A673 (cell line): ENCODE data around the gene HMOX1. TPM values are rescaled to one million over a fixed set of nuclear protein-coding genes. Genes with fewer than 3 reads are reported as not detected.

Experiments used
- BruUV-seq: library from RNA; stranded (reverse); fragments of 400-500 nt; replicated peaks from 2 replicates; lab custom pipeline; 2021; lab: Mats Ljungman, UMichigan
- CTCF ChIA-PET: fragments of 300-600 bp; sonication (Branson Sonifier 250); formaldehyde crosslinking; loops from one replicate; lab custom pipeline; 2022; ENCODE audit warnings: antibody characterized with exemption; lab: Charles Lee
- POLR2A ChIA-PET: fragments of 300-600 bp; sonication (Branson Sonifier 250); formaldehyde crosslinking; loops from one replicate; lab custom pipeline; 2022; ENCODE audit warnings: antibody characterized with exemption; ENCODE audit not compliant: low non-redundant PET; lab: Charles Lee
- DNase-seq: peaks from one replicate; pipeline ENCODE4 v3.0.0-alpha.2; 2015; ENCODE audit warnings: low spot score
- H3K27ac ChIP-seq: fragments of 200-600 bp; sonication (generic); 2 replicates; pipeline ENCODE4 v1.5.1; 2016; ENCODE audit warnings: mixed run types, low read depth, mild to moderate bottlenecking, mixed read lengths, antibody characterized with exemption, low read length; ENCODE audit not compliant: poor library complexity, severe bottlenecking
- H3K27me3 ChIP-seq: fragments of 200-600 bp; sonication (generic); replicated peaks from 2 replicates; pipeline ENCODE4 v1.6.1; 2017; ENCODE audit warnings: mixed run types, low read depth, mild to moderate bottlenecking, mixed read lengths, antibody characterized with exemption, low read length; ENCODE audit not compliant: insufficient read depth, poor library complexity
- H3K36me3 ChIP-seq: fragments of 200-600 bp; sonication (generic); 2 replicates; pipeline ENCODE4 v1.6.1; 2016; ENCODE audit warnings: mixed run types, mild to moderate bottlenecking, mixed read lengths, antibody characterized with exemption, low read length; ENCODE audit not compliant: insufficient read depth, poor library complexity, severe bottlenecking
- H3K4me1 ChIP-seq: fragments of 200-600 bp; sonication (generic); 2 replicates; pipeline ENCODE4 v1.6.1; 2017; ENCODE audit warnings: mixed run types, mild to moderate bottlenecking, mixed read lengths, antibody characterized with exemption, low read length; ENCODE audit not compliant: insufficient read depth, poor library complexity, severe bottlenecking
- H3K4me3 ChIP-seq: fragments of 200-600 bp; sonication (generic); 2 replicates; pipeline ENCODE4 v1.5.1; 2016; ENCODE audit warnings: low read depth, mixed run types, mild to moderate bottlenecking, mixed read lengths, low read length; ENCODE audit not compliant: poor library complexity, severe bottlenecking
- H3K9me3 ChIP-seq: fragments of 200-600 bp; sonication (generic); 2 replicates; pipeline ENCODE4 v1.6.1; 2016; ENCODE audit warnings: mixed run types, low read depth, mild to moderate bottlenecking, mixed read lengths, antibody characterized with exemption, low read length; ENCODE audit not compliant: poor library complexity, severe bottlenecking
- CTCF ChIP-seq: fragments of 300-800, 200-600 bp; sonication (generic); conservative IDR thresholded peaks from 2 replicates; pipeline ENCODE4 v1.5.1; 2017; ENCODE audit warnings: low read depth, mild to moderate bottlenecking, antibody characterized with exemption, low read length, moderate library complexity, mixed read lengths
- EZH2 ChIP-seq: fragments of 200-600 bp; sonication (generic); IDR thresholded peaks from 2 replicates; pipeline ENCODE4 v1.6.1; 2017; ENCODE audit warnings: borderline replicate concordance, low read depth, mild to moderate bottlenecking, mixed read lengths, antibody characterized with exemption, low read length; ENCODE audit not compliant: poor library complexity, severe bottlenecking
- intact Hi-C: fragments of 100-400 bp; cut with micrococcal nuclease; formaldehyde crosslinking; loops from one replicate; pipeline ENCODE4 v1.10.0; 2022; ENCODE audit not compliant: unreplicated experiment
- microRNA-seq: library from miRNA; unstranded; fragments of <30 nt; microRNA quantifications from one replicate; pipeline ENCODE4 v1.2.0, GENCODE V29; 2021
- total RNA-seq: library from RNA; stranded (reverse); gene quantifications from 2 replicates; pipeline ENCODE4 v1.2.3, GENCODE V29; 2021

The HMOX1 gene
- total RNA-seq, 1 experiment from 2014 or later = 2.5 TPM

DNA sequence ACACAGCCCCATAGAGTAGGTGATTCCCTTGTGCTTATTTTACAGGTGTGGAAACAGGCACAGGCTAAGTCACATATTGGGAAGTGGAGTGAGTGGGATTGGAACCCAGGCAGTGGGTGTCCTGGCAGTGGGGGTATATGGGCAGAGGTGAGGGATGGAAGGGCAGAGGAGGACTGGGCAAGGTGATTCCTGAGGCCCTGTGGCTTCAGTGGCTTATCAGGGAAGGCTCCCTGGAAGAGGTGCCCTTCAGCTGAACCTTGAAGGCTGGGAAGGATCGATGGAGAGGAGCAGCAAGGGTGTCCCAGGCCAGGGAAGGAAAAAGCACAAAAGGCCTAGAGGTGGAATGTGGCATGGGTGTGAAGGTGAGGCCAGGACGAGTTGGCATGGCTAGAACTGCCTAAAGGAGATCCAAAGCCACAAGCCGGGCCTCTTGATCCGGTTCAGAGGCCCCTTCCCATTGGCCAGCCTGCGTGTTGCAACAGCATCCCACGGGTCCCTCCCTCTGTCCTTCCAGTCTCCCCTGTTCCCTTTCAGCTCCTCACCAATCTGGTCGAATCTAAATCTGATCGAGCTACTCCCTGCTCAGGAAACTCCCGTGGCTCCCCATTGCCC, 60.7 kb downstream of the HMOX1 start:
- Histone ChIP-seq H3K27ac (no peak overlapping the region), H3K27me3 (no peaks in the 10 kb centered on the region), H3K4me3 (no peak overlapping the region), H3K4me1 (no peaks in the 10 kb centered on the region), H3K36me3 (peaks cover 9% of the 10 kb centered on the region), H3K9me3 (no peaks in the 10 kb centered on the region)
- intact Hi-C loops = no loop called here
- BruUV-seq = no TSS peak
- no peak for DNase-seq
- CTCF ChIA-PET = no interaction called here
- POLR2A ChIA-PET = no interaction called here
- TF ChIP-seq CTCF = no peak
- no peak for TF ChIP-seq EZH2

DNA sequence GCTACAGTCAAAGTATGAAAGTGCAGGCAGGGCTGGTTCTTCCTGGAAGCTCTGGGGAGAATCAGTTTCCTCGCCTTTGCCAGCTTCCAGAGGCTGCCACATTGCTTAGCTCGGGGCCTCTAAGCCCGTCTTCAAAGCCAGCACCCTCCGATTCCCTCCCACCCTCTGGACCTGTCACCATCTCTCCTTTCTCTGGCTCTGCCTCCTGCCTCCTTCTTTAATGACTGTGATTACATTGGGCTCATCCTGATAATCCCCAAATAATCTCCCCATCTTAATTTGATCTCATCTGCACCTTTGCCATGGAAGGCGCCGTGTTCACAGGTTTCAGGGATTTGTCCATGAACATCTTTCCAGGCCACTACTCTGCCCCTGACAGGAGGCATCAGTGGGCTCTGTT, 61.6 kb downstream of the HMOX1 start:
- Histone ChIP-seq H3K27me3 (no peaks in the 10 kb centered on the region), H3K9me3 (no peaks in the 10 kb centered on the region), H3K4me1 (no peaks in the 10 kb centered on the region), H3K27ac (no peak overlapping the region), H3K4me3 (no peak overlapping the region), H3K36me3 (peaks cover 5% of the 10 kb centered on the region)
- POLR2A ChIA-PET = no interaction called here
- TF ChIP-seq CTCF (no peak), EZH2 (no peak)
- no peak for DNase-seq
- intact Hi-C loops = no loop called here
- BruUV-seq = no TSS peak
- CTCF ChIA-PET = no interaction called here

GRCh38 chr22:35443338-35443737, 62.4 kb downstream of the HMOX1 start:
- Histone ChIP-seq H3K27me3 (no peaks in the 10 kb centered on the region), H3K9me3 (no peaks in the 10 kb centered on the region), H3K27ac (no peak overlapping the region), H3K36me3 (peaks cover 13% of the 10 kb centered on the region), H3K4me3 (no peak overlapping the region), H3K4me1 (no peaks in the 10 kb centered on the region)
- intact Hi-C loops = no loop called here
- no peak for DNase-seq
- TF ChIP-seq CTCF = no peak
- no peak for TF ChIP-seq EZH2
- ChIA-PET CTCF (no interaction called here), POLR2A (no interaction called here)
- BruUV-seq = no TSS peak

Small RNAs within 50 kb of the gene (microRNA-seq; reads per million reads assigned to microRNA genes)
- gene MIR3909 (15.1 reads per million, percentile 38 among the genes with 10 or more reads in this experiment), gene MIR6069 (not detected)

Other genes with a start within 250 kb of the HMOX1 start
- gene HMGXB4, start 123.6 kb upstream of the HMOX1 start, total RNA-seq = 49.2 and 52.7 TPM in 2 replicates
- 22.8 and 30.1 TPM in 2 replicates for gene TOM1, start 81.2 kb upstream of the HMOX1 start, total RNA-seq
- 245 and 261 TPM in 2 replicates for gene MCM5, start 19.0 kb downstream of the HMOX1 start, total RNA-seq
- 1.3 and 3.1 TPM in 2 replicates for gene RASD2, start 159.7 kb downstream of the HMOX1 start, total RNA-seq
- gene MB, start 236.2 kb downstream of the HMOX1 start, total RNA-seq = 0.30 and 0.46 TPM in 2 replicates